ENCODE data around the gene FADS2. TPM values are rescaled to one million over a fixed set of nuclear protein-coding genes. Genes with fewer than 3 reads are reported as not detected.

FADS2 gene
- total RNA-seq, 1 donor from 2014 or later, result 10.9 TPM

DNA sequence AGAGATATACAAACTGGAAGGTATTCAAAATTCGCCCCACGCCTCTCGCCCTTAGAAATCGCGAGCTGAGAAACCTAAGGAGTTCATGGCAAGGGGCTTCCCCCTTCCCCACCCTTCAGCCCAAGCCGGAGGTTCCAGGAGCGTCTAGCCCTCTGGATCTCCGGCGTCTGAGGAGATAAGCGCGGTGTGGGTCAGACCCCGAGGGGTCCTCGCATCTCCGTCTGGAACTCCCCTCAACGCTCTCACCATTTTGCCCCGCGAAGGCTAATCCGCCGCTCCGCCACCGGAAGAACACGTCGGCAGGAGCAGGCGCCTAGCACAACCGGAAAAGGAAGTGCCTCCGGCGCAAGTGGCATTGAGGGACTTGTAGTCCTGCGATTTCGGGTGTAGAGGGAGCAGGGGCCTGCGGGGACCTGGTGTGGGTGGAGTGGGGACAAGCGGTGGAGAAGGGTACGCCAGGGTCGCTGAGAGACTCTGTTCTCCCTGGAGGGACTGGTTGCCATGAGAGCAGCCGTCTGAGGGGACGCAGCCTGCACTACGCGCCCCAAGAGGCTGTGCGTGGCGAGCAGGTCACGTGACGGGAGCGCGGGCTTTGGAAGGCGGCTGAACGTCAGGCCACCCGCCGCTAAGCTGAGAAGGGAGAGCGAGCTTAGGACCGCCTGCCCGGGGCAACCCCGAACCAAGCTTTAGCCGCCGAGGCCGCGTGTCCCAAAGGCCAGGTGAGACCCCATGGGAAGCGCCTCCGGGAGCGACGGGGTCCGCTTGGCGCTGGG is 35.6 kb upstream of the FADS2 start, which contains the start of the genes FEN1 and TMEM258:
TSS of gene FEN1 (plus strand) at position 602 of the 773 bp plus-strand sequence. CDS start 2,451 bp downstream, outside the sequence.
TSS of gene TMEM258 (minus strand) at position 290 of the 773 bp plus-strand sequence. CDS start at position 249, 41 bp downstream.
- DNase-seq (peak; percentile 89), ATAC-seq (ENCODE audit: low read depth) (peak; percentile 92)
- Mint-ChIP-seq H3K4me1 (peaks cover 24% of the 10 kb centered on the region), H3K9me3 (no peaks in the 10 kb centered on the region), H3K4me3 (peak within 1 kb of the TSS; percentile 98), H3K27ac (peak within 1 kb of the TSS; percentile 100), H3K27me3 (no peaks in the 10 kb centered on the region), H3K36me3 (ENCODE audit: low read depth) (peaks cover 56% of the 10 kb centered on the region)
- intact Hi-C loops (cut with micrococcal nuclease), result loop anchor here (1.0 to 5.0 kb wide), 6 partner anchors 16 to 916 kb away; partner anchors contain the start of genes FTH1 and MYRF
- TF ChIP-seq, protein P1, sequence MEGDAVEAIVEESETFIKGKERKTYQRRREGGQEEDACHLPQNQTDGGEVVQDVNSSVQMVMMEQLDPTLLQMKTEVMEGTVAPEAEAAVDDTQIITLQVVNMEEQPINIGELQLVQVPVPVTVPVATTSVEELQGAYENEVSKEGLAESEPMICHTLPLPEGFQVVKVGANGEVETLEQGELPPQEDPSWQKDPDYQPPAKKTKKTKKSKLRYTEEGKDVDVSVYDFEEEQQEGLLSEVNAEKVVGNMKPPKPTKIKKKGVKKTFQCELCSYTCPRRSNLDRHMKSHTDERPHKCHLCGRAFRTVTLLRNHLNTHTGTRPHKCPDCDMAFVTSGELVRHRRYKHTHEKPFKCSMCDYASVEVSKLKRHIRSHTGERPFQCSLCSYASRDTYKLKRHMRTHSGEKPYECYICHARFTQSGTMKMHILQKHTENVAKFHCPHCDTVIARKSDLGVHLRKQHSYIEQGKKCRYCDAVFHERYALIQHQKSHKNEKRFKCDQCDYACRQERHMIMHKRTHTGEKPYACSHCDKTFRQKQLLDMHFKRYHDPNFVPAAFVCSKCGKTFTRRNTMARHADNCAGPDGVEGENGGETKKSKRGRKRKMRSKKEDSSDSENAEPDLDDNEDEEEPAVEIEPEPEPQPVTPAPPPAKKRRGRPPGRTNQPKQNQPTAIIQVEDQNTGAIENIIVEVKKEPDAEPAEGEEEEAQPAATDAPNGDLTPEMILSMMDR (IDR thresholded peaks at IDR 0.05), result no peak
- POLR2A ChIA-PET, result interaction anchor here (0.5 to 2.1 kb wide), 17 partner anchors 20 to 1048 kb away, joined by 3 to 27 read pairs (median 4); partner anchors contain the start of gene FTH1
- CTCF ChIA-PET, result interaction anchor here (1.0 to 8.4 kb wide), 5 partner anchors 106 to 316 kb away, joined by 4 to 146 read pairs (median 10); no protein-coding TSS in a partner anchor

DNA sequence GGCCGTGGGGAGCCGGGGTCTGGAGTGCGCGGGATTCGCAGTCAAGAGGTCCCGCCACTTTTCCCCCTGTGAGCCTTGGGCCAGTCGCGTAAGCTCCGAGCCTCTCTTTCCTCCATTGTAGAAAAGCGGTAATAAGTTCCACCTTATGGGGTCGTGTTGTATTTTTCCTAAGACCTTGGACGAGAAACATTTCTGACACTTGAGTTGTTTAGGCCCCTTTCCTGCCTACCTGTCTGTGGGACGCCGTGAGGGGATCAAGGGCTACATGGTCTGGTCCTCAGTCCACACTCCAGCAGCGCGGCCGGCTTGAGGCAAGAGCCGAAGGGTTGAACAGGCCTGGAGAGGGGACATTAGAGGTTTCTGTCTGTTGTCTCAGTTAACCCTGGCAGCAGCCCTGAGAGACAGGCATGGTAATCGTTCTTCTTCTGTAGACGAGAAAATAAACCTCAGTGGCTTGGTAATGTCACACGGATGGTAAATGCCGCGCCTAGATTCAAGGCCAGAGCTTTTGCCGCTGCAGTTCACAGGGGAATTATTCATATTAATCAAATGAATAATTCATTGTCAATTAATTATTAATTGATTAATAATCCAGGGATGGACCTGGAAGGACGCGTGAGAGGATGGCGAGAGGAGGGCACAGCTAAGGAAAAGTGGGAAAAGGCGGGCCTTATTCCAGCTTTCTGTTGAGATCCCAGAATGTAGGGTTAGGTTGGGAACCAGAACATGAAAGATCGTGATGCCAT is 34.8 kb upstream of the FADS2 start:
- ATAC-seq (ENCODE audit: low read depth), result no peak
- intact Hi-C loops (cut with micrococcal nuclease), result loop anchor here (2.0 to 5.0 kb wide), 4 partner anchors 16 to 916 kb away; partner anchors contain the start of genes FTH1 and MYRF
- Mint-ChIP-seq H3K27ac (peak overlapping the region; percentile 100), H3K27me3 (no peaks in the 10 kb centered on the region), H3K9me3 (no peaks in the 10 kb centered on the region), H3K4me3 (peak overlapping the region; percentile 98), H3K36me3 (ENCODE audit: low read depth) (peaks cover 52% of the 10 kb centered on the region), H3K4me1 (peaks cover 24% of the 10 kb centered on the region)
- DNase-seq, result no peak
- POLR2A ChIA-PET, result interaction anchor here (0.5 to 2.1 kb wide), 15 partner anchors 19 to 1048 kb away, joined by 3 to 27 read pairs (median 4); partner anchors contain the start of gene FTH1
- TF ChIP-seq, protein P1 (IDR thresholded peaks at IDR 0.05), result no peak
- CTCF ChIA-PET, result interaction anchor here (1.9 to 8.4 kb wide), 4 partner anchors 105 to 315 kb away, joined by 7 to 146 read pairs (median 16); no protein-coding TSS in a partner anchor

DNA sequence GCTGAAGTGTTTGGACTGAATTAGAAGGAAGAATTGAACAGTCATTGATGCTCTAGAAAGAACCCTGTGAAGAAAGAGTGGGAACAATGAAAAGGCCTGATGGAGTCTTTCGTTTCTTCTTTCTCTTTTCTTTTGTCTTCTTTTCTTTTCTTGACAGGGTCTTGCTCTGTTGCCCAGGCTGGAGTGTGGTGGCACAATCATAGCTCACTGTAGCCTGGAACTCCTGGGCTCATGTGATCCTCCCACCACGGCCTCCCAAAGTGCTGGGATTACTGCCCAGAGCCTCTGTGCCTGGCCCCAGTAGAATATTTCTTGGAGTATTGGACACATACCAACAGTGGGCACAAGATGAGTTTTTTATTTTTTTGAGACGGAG is 34.3 kb upstream of the FADS2 start:
- peak overlapping the region; percentile 58 for H3K4me3 Mint-ChIP-seq
- DNase-seq, result no peak
- ATAC-seq (ENCODE audit: low read depth), result no peak
- CTCF ChIA-PET, result interaction anchor here (1.9 to 8.4 kb wide), 3 partner anchors 154 to 315 kb away, joined by 7 to 146 read pairs (median 22); no protein-coding TSS in a partner anchor
- POLR2A ChIA-PET, result interaction anchor here (1.0 kb wide), 1 partner anchor 154 kb away, joined by 3 read pairs; no protein-coding TSS in a partner anchor
- H3K27ac Mint-ChIP-seq, result peak overlapping the region; percentile 30
- H3K9me3 Mint-ChIP-seq, result no peaks in the 10 kb centered on the region
- no peaks in the 10 kb centered on the region for H3K27me3 Mint-ChIP-seq
- intact Hi-C loops (cut with micrococcal nuclease), result loop anchor here (2.0 to 5.0 kb wide), 4 partner anchors 17 to 915 kb away; partner anchors contain the start of genes FTH1 and MYRF
- peaks cover 24% of the 10 kb centered on the region for H3K4me1 Mint-ChIP-seq
- TF ChIP-seq, protein P1 (IDR thresholded peaks at IDR 0.05), result no peak
- peaks cover 50% of the 10 kb centered on the region for H3K36me3 Mint-ChIP-seq (ENCODE audit: low read depth)

DNA sequence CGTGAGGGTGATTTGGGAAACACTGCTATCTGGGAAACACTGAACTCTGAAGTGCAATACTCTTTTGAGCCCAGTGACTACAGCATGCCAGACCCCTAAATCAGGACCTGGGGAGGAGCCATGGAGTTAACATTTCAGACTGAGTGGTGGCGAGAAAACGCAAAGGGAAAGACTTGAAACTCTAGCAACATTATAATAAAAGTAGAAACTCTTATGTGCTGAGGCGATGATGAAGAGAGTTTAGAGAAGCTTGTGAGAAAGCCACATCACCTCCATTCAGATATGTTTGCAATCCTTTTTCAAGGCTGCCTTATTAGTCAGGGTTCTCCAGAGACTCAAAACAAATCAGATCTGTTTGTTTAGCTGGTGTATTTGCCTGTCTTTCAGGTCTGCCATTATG is 33.5 kb upstream of the FADS2 start:
- H3K4me3 Mint-ChIP-seq, result no peak overlapping the region
- DNase-seq (no peak), ATAC-seq (ENCODE audit: low read depth) (no peak)
- CTCF ChIA-PET, result interaction anchor here (1.9 to 8.4 kb wide), 4 partner anchors 20 to 314 kb away, joined by 7 to 167 read pairs (median 102); no protein-coding TSS in a partner anchor
- no peaks in the 10 kb centered on the region for H3K9me3 Mint-ChIP-seq
- no peak overlapping the region for H3K27ac Mint-ChIP-seq
- no peaks in the 10 kb centered on the region for H3K27me3 Mint-ChIP-seq
- peaks cover 24% of the 10 kb centered on the region for H3K4me1 Mint-ChIP-seq
- intact Hi-C loops (cut with micrococcal nuclease), result loop anchor here (5.0 kb wide), 2 partner anchors 42 to 173 kb away; partner anchors contain the start of genes FTH1 and MYRF
- H3K36me3 Mint-ChIP-seq (ENCODE audit: low read depth), result peaks cover 43% of the 10 kb centered on the region
- POLR2A ChIA-PET, result interaction anchor here (0.7 kb wide), 1 partner anchor 15 kb away, joined by 3 read pairs; no protein-coding TSS in a partner anchor
- TF ChIP-seq, protein P1 (IDR thresholded peaks at IDR 0.05), result no peak
